ENCODE measurements around the gene DSG3.

Gene DSG3, protein sequence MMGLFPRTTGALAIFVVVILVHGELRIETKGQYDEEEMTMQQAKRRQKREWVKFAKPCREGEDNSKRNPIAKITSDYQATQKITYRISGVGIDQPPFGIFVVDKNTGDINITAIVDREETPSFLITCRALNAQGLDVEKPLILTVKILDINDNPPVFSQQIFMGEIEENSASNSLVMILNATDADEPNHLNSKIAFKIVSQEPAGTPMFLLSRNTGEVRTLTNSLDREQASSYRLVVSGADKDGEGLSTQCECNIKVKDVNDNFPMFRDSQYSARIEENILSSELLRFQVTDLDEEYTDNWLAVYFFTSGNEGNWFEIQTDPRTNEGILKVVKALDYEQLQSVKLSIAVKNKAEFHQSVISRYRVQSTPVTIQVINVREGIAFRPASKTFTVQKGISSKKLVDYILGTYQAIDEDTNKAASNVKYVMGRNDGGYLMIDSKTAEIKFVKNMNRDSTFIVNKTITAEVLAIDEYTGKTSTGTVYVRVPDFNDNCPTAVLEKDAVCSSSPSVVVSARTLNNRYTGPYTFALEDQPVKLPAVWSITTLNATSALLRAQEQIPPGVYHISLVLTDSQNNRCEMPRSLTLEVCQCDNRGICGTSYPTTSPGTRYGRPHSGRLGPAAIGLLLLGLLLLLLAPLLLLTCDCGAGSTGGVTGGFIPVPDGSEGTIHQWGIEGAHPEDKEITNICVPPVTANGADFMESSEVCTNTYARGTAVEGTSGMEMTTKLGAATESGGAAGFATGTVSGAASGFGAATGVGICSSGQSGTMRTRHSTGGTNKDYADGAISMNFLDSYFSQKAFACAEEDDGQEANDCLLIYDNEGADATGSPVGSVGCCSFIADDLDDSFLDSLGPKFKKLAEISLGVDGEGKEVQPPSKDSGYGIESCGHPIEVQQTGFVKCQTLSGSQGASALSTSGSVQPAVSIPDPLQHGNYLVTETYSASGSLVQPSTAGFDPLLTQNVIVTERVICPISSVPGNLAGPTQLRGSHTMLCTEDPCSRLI

DNA sequence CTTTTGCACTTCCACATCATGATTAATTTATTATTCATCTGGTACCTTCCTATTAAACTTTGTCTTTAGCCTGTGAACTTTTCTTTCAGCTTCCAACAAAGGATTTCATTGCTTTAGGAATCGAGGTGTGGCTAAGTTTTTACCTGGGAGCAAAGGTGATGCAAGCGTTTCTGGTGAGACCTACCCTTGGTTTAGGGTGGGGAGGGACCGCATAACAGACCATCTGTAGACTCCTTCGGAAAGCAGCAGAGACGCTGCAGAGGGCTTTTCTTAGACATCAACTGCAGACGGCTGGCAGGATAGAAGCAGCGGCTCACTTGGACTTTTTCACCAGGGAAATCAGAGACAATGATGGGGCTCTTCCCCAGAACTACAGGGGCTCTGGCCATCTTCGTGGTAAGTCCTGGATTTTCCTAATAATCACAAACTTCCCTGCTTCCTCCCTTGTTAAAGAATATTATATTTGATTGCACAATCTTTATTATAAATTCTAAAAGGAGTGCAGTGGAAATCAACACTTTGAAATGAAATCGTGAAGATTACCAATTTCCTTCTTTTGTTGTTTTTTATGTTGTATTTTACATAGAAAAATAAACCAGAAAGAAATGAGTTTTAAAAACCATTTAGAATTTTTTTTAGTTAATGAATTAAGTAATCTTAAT is at the start of gene DSG3:
Gene DSG3 (plus strand): TSS at position 212 of the 662 bp plus-strand sequence. CDS start 137 bp downstream, at position 349.
- no peak for DNase-seq

DNA sequence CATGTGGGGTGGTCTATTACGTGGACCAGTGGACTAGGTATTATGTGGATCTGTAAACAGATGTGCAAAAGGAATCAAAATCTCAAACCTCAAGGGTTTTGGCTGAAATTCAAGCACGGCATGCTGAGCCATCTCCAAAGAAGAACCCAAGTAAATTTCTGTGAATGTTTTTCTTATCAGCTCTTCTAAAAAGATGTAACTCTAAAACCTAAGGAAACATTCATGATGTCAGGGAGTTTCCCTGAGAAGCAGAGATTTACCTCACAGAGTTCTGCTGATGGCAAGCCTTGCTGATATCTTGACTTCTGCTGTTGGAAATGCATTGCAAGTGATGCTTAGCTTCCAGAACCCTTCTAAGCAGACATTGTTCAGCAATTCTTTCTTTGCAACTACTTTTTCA is 49.4 kb upstream of the DSG3 start:
- no peak for DNase-seq

DNA sequence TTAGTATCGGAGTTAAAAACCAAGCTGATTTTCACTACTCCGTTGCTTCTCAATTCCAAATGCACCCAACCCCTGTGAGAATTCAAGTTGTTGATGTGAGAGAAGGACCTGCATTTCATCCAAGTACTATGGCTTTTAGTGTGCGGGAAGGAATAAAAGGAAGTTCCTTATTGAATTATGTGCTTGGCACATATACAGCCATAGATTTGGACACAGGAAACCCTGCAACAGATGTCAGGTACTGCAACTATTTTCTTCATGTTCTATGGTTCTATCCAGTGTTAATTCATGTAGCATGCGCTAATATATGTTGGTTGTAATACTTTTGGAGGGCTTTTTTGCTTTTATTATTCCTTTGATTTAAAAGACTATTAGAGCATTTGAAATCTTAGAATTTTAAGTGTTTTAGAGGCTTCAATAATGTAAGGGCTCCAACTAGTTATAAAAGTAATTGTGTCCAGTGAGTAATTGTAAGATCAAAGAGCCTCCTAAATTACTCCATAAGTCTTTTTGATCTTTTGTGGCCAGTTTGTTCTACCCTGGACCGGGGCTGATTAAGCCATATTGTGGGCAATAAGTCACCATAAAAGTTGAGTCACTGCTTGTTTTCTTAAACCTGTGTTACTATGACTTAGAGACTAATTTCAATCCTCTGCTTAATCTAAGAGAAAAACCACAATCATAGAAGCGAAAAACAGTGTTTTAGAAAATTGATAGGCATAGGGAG is 48.1 kb upstream of the DSG3 start:
- peak in 1 of 3 donors; percentile 3 for DNase-seq

DNA sequence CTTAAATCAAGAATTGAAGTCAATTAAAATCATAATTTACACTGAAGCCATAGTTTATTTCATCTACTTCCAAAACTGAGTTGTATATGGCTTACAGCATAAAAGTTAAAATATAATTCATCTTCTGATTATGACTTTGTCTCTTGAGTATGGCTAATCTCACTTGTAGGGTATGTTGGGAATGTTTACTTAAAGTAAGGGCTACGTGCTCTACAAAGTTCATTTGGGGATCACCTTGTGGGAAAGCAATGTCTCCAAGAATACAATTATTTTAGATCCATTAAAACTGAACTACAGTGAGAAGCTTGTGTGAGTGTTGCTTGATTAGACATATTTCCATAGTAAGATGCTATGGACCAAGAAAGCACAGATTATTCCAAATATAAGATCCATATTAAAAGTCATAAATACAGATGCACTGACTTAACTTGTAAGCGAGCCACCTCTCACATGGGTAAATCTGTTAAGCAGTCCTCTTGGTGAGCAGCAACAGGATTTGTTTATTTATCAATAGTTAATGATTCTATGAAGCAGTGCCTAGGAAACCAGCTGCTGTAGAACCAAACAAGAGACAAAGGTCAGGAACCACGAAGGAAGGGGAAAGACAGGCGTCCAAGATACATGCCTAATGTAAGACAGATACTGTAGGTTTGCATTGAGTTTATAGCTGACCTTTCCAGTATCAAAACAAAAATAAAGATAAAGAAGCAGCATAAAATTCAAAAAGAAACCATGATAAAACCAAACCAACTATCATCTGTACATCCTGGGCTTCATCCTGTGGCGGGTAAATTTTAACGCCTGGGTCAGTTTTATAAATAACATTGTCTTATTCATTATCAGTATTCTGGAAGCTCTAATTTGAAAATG is 46.1 kb upstream of the DSG3 start:
- no peak for DNase-seq

DNA sequence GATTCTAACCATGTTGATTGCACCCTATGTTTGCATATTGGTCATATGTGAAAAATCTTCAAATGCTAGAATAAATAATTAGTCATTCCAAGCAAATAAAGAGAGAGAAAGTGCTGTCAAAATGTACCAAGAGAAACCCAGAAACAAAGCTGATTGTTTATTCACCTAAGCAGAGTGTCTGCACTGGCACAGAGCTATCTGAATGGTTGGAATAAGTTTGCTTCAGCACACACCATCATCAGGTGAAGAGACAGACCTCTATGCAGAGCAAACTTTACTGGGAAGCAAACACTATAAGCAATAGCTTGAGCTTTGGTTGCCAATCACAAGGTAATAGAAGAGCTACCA is 45.5 kb upstream of the DSG3 start:
- no peak for DNase-seq

DNA sequence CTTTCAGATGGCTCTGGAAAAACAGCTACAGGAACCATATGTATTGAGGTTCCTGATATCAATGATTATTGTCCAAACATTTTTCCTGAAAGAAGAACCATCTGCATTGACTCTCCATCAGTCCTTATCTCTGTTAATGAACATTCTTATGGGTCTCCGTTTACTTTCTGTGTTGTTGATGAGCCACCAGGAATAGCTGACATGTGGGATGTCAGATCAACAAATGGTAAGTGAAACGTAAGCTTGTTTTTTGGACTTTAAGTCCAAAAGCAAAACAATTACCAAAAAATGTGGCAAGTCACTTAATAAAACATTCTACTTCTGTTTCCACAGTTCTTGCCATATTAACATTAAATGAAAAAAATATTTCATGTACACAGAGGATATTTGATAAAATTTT is 44.1 kb upstream of the DSG3 start:
- no peak for DNase-seq

DNA sequence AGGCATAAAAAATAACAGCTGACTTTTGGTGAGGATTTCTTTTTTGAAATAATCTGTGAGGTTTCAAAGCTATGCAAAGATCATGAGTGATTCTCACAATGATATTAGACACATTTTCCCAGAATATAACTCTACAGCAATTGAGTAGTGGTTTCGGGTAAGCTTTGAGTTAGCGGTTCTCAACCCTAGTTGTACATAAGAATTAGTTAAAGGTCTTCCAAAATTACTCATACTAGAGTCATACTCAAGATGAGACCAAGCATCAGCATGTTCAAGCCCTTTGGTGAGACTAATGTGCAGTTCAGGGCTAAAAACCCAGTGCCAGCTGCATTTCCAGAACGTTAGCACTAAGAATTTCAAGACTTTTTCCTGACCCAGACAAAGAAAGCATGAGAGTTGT is 39.9 kb upstream of the DSG3 start:
- DNase-seq = no peak

DNA sequence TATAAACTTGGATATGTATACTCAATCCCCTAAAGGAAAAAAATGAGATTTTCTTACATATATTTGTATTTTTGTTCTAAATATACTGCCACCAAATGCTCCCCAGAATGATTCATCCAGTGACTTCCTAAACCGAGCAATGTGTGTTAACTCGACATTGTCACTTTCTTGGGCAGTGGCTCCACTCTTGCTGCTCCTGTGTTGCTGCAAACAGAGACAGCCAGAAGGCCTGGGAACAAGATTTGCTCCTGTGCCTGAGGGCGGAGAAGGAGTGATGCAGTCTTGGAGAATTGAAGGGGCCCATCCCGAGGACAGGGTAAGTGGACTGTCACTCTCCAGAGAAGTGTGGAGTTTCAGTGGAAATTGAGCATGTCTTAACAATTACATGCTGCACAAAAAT is 38.3 kb upstream of the DSG3 start:
- DNase-seq = no peak

DNA sequence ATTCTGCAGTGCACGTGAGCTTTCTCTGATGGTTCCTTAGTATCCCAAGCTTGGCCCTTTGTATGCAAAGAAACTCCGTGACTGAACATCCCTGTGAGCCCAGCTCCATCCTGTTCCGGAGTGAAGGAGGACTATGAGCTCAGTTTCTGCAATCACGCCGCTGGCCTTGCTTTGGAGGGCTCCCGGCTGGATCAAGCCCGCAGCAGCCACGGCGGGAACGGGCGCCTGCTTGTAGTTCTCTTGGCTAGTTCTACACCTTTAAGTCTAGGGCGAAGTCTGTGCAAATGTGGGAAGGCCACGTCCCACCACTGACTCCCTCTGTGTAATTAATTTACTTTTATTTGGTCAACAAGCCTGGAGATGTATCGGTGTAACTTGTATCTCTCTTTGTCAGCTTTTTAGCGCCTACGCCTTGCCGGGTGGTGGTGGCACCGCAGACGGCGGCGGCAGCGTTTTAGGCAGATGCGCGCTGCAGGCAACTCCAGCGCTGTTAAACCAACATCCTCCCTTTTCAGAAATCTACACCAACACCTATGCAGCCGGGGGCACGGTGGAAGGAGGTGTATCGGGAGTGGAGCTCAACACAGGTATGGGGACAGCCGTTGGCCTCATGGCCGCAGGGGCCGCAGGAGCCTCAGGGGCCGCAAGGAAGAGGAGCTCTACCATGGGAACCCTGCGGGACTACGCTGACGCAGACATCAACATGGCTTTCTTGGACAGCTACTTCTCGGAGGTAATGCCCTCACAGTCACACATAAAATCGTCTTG is 36.6 kb upstream of the DSG3 start:
- no peak for DNase-seq

DNA sequence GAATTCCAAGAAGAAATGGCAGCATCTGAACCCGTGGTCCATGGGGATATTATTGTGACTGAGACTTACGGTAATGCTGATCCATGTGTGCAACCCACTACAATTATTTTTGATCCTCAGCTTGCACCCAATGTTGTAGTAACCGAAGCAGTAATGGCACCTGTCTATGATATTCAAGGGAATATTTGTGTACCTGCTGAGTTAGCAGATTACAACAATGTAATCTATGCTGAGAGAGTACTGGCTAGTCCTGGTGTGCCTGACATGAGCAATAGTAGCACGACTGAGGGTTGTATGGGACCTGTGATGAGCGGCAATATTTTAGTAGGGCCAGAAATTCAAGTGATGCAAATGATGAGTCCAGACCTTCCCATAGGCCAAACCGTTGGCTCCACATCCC is 34.4 kb upstream of the DSG3 start:
- no peak for DNase-seq

DNA sequence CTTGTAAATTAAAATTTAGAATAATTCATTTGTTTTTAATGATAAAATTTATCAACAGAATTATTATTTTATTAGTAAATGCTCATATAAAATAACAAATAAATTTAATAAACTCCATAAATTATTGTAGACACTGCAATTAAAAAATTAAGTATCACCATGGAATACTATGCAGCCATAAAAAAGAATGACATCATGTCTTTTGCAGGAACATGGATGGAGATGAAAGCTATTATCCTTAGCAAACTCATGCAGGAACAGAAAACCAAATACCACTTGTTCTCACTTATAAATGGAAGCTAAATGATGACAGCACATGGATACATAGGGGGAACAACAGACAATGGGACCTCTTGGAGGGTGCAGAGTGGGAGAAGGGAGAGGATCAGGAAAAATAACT is 29.7 kb upstream of the DSG3 start:
- no peak for DNase-seq

DNA sequence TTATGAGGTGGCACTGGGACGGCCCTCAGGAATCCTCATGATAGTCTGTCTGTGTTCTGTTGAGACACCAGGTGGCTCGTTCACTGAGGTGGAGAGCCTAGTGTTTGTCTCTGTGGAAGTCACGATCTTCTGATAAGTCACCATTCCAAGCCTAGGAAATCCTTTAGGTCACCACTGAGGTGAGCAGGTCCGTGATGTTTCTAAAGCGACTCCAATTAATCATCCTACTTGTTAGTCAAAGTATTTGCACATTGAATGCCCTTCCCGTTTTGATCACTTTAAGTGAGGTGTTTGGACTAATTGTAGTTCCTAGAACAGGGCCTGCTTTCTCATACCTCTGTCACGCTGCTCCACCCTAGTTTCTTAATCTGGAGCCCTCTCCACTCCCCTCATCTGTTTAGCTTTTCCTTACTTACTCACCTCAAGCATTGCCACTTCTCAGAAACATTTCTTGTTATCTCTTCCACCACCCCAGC is 28.0 kb upstream of the DSG3 start:
- DNase-seq = no peak

DNA sequence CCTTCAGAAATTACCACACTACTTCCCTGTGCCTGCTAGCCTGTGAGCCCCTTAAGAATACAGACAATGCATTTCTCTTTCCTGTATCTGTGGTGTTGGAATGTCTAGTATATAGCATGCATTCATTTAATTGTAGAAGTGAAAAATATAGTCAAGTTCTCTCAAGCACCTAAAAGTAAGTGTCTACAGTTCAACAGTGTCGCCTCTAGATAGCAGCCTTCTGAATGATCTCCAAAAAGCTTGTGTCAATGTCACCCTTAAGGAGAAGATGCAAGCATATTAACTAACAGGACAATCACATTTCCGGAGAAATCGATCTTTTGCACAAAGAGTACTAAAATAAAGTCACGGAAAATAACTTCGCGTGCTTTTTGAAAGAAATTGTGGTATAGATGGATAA is 27.5 kb upstream of the DSG3 start:
- no peak for DNase-seq

DNA sequence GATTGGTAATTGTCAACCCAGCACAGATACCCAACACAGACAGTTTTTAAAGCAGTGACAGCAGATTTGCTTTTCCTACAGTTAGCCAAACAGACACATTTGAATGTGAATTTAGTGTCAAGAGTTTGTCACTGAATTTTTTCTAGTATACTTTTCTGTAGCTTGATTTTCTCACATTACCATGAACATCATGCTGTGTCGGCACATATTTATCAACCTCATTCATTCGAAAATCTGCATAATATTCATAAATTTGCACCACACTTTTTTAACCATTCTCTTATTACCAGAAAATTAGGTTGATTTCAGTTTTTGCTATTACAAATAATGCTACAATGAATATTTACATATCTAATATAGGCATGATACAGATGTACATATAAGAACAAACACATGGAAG is 27.0 kb upstream of the DSG3 start:
- DNase-seq = no peak

DNA sequence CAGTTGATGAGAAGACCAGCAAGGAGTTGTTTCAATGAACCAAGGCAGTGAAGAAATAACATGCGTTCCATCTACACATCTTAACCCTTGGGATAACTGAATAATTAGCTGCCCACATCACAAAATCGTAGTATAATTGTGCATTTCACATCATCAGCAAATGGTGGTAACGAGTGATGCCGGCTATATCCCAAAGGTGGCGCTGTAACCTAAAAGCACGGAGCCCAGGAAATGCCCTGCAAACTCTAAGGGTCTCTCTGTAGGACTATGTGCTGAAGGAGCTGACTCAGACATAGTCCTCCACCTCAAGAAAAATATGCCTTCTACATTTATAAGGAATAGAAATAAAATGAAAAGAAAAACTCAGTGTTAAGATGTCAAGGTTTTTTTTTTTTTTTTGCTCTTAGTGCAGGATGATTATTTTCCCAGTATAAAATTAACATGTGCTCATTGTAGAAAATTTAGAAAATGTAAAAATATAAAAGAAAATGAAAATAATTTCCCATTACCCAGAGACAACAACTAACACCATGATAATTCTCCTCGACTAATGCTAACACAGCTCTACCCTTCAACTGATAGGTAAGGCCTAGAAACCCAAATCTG is 23.1 kb upstream of the DSG3 start:
- peak; percentile 26 to 30 (median 29) for DNase-seq

DNA sequence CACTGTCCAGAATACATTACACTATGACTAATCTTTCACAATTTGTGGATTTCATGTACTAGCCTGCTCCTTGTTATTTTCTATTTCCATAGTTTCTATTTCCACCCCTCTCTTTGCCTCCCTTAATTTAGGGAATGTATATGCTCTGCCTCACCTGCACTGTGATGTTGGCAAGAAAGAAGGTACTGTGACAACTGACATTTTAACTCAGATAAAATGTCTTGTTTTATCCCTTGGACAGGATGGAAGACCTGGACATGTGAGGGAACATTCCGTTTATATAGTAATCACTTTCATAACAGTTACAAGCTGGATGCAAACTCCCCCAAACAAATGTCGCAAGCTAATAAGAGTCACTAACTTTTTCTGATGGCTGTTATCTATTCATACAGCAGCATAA is 21.5 kb upstream of the DSG3 start:
- DNase-seq = no peak

DNA sequence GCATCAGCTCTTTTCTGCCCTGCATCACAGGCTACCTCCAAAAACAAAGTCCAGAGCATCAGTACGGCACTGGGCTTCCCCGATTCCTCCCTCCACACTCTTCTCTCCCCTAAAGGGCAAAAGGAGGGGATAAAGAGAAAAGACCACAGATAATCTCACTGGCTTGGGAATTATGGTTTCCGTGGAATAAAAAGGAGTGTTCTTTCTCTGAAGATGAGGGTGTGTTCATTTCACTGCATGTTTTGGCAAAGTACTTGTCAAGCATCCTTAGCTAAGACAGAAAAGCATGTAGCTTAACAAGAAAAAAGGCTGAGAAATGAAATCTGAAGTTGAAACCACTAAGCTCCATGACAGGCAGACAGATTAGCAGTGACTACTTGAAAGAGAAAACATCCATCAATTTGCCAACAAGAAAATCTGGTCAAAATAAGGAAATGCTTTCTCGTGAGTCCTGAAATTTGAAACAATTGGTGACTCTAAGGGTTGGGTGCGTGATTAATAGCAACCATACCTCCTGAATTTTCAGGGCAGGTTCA is 20.6 kb upstream of the DSG3 start:
- DNase-seq = no peak

DNA sequence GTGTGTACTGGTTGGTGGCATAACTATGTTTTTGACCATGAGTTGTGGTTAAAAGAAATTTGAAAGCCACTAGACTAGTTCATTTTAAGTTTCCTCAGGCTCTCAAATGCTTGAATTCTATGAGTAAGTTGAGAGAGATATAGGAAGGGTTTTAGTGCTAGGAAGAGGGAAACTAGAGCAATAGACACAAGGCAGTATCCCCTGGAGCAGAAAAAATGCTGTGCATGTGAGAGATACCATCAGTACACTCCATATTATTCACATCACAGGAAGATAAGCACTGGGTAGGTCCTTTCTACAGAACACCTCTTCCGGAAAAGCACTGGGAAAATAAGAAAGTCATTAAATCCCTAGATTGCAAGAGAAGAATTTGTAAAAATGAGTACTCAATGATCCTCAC is 19.3 kb upstream of the DSG3 start:
- DNase-seq = no peak

DNA sequence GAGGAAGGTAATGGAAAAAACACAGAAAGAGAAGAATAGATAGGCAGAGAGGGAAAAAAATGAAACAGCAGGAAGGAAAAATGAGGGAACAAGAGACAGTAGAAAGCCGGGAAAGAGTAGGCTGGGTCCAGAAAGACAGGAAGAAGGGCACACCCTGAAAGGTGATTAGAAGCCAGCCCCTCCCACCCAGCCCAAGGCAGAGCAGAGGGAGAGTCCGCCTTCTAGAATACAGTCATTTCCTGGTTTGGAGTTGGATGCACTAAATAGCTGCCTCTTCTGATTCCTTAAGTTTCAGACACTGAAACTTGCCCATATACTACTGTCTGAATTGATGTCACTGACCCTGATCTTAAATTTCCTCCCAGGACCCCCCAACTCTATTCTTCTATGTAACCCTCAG is 17.9 kb upstream of the DSG3 start:
- no peak for DNase-seq

DNA sequence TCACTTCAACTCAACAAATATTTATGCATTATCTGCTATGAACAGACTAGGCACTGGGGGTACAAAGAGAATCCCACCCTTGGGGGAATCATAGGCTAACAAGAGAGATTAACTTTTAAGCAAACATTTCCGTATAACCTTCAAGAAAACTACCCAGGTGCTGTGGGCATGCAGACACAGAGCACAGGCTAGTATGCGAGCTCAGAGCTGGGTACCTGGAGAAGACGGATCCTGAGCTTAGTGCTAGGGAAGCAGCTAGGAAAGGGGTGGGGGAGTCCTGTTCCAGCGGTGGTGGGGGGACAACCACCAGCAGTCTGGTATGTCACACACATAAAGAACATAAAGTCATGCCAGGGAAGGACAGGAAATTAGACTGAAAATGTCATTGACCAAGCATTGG is 17.5 kb upstream of the DSG3 start:
- DNase-seq = no peak
